Adipocyte (in vitro differentiated cells): ENCODE results near the gene COQ8B.
"Not testable (repeated sequence)": the region's sequence is repeated elsewhere in the genome, so short reads cannot be mapped to it uniquely, and the experiment has no call there.

ENCODE experiments used
- DNase-seq: peaks from one replicate; pipeline ENCODE4 v3.0.0-alpha.2; 2015; ENCODE audit warnings: low read depth
- H3K27me3 ChIP-seq: replicated peaks from 2 replicates; pipeline ENCODE4 v1.7.0; 2013; ENCODE audit warnings: mild to moderate bottlenecking, low read length, moderate library complexity; ENCODE audit not compliant: control insufficient read depth, insufficient read depth
- H3K36me3 ChIP-seq: 2 replicates; pipeline ENCODE4 v1.7.0; 2013; ENCODE audit warnings: low read length, mild to moderate bottlenecking, moderate library complexity; ENCODE audit not compliant: control insufficient read depth, insufficient read depth, severe bottlenecking
- H3K4me1 ChIP-seq: 2 replicates; pipeline ENCODE4 v1.7.0; 2013; ENCODE audit warnings: mild to moderate bottlenecking, low read length, moderate library complexity; ENCODE audit not compliant: control insufficient read depth, insufficient read depth
- H3K4me3 ChIP-seq: 2 replicates; pipeline ENCODE4 v1.7.0; 2013; ENCODE audit warnings: mild to moderate bottlenecking, low read length, moderate library complexity
- H3K9ac ChIP-seq: 2 replicates; pipeline ENCODE4 v1.7.0; 2013; ENCODE audit warnings: mild to moderate bottlenecking, low read length, moderate library complexity
- H3K9me3 ChIP-seq: 2 replicates; pipeline ENCODE4 v1.7.0; 2013; ENCODE audit warnings: mild to moderate bottlenecking, low read length, moderate library complexity; ENCODE audit not compliant: control insufficient read depth

COQ8B gene

GRCh38 chr19:40716482-40717324 is at the start of gene COQ8B, which contains the start of gene ITPKC:
Gene COQ8B (minus strand): TSS chr19:40716886. CDS start chr19:40714632, 2,254 bp downstream.
Gene ITPKC (plus strand): TSS chr19:40717112. CDS start chr19:40717136, 24 bp downstream.
- H3K9ac ChIP-seq: peak within 1 kb of the TSS; percentile 100
- peaks cover 4% of the 10 kb centered on the region for H3K36me3 ChIP-seq
- H3K9me3 ChIP-seq: no peaks in the 10 kb centered on the region
- peaks cover 27% of the 10 kb centered on the region for H3K4me1 ChIP-seq
- DNase-seq: peak; percentile 100
- H3K4me3 ChIP-seq: peak within 1 kb of the TSS; percentile 98
- H3K27me3 ChIP-seq: no peaks in the 10 kb centered on the region

GRCh38 chr19:40766385-40766784 is 49.7 kb upstream of the COQ8B start:
- peaks cover 50% of the 10 kb centered on the region for H3K36me3 ChIP-seq
- H3K9me3 ChIP-seq, DNase-seq, H3K4me1 ChIP-seq, H3K4me3 ChIP-seq, H3K9ac ChIP-seq, H3K27me3 ChIP-seq: not testable (repeated sequence)

DNA sequence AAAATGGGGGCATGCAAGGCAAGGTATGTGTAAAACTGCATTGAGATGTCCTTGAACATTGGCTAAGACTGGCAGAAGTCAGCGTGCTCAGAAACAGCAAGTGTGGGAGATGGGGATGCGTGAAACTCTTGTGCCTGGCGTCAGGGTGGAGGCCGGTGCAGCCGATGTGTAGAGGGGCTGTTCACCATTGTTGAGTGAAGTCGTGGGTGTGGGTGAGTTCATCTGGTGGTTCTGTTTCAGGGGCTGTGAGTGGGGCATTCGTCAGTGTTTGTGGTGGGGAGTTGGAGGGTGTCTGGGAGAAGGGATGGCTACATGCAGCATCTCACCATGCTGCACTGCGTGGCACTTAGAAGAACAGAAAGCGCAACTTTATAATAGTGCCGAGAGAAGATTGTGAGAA is 47.3 kb upstream of the COQ8B start:
- no peaks in the 10 kb centered on the region for H3K4me1 ChIP-seq
- no peak overlapping the region for H3K4me3 ChIP-seq
- H3K27me3 ChIP-seq: no peaks in the 10 kb centered on the region
- H3K9me3 ChIP-seq: no peaks in the 10 kb centered on the region
- no peak overlapping the region for H3K9ac ChIP-seq
- DNase-seq: no peak
- peaks cover 75% of the 10 kb centered on the region for H3K36me3 ChIP-seq

DNA sequence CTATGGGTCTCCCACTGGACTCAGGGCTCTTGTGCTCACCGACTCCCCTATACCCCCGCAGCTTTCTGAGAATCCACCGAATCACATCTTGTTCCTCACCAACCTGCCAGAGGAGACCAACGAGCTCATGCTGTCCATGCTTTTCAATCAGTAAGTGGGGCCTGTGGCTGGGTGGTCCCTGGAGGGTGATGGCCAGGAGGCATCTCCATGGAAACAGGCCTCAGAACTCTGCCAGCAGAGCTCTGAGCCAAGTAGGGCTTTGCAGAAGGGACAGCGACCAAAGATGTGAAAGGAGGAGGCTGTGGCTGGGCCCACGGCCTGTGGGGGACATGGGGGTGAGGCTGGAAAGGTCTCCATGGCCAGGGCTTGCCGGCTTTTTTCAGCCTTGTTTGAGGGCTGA is 46.8 kb upstream of the COQ8B start:
- no peak overlapping the region for H3K9ac ChIP-seq
- H3K36me3 ChIP-seq: peaks cover 77% of the 10 kb centered on the region
- no peak overlapping the region for H3K4me3 ChIP-seq
- H3K27me3 ChIP-seq: no peaks in the 10 kb centered on the region
- no peaks in the 10 kb centered on the region for H3K4me1 ChIP-seq
- no peak for DNase-seq
- no peaks in the 10 kb centered on the region for H3K9me3 ChIP-seq

- Histone ChIP-seq H3K9ac (no peak overlapping the region), H3K4me3 (no peak overlapping the region), H3K9me3 (no peaks in the 10 kb centered on the region), H3K36me3 (peaks cover 83% of the 10 kb centered on the region), H3K4me1 (no peaks in the 10 kb centered on the region), H3K27me3 (no peaks in the 10 kb centered on the region)
- no peak for DNase-seq
Measured at GRCh38 chr19:40762754-40763470, 46.2 kb upstream of the COQ8B start.

GRCh38 chr19:40759352-40759751 is 42.7 kb upstream of the COQ8B start:
- H3K4me3 ChIP-seq: no peak overlapping the region
- H3K9me3 ChIP-seq: no peaks in the 10 kb centered on the region
- H3K4me1 ChIP-seq: peaks cover 16% of the 10 kb centered on the region
- no peak for DNase-seq
- no peaks in the 10 kb centered on the region for H3K27me3 ChIP-seq
- peaks cover 78% of the 10 kb centered on the region for H3K36me3 ChIP-seq
- no peak overlapping the region for H3K9ac ChIP-seq

DNA sequence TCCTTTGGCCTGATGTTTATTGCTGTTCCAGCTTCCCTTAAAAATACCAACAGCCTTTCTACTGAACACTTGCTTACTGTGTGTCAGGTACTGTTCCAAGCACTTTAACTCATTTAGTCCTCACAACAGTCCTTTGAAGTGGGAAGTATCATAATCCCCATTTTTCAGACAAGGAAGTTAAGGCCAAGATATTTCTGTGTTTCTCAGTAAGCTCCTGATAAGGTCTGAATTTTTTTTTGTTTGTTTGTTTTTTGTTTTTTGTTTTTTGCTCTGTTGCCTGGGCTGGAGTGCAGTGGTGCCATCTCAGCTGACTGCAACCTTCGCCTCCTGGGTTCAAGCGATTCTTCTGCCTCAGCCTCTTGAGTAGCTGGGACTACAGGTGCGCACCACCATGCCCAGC is 41.8 kb upstream of the COQ8B start:
- DNase-seq: no peak
- Histone ChIP-seq H3K4me3 (no peak overlapping the region), H3K9ac (no peak overlapping the region), H3K4me1 (peaks cover 18% of the 10 kb centered on the region), H3K36me3 (peaks cover 70% of the 10 kb centered on the region), H3K9me3 (no peaks in the 10 kb centered on the region), H3K27me3 (no peaks in the 10 kb centered on the region)

GRCh38 chr19:40756502-40757110 is 39.9 kb upstream of the COQ8B start:
- peaks cover 51% of the 10 kb centered on the region for H3K36me3 ChIP-seq
- no peaks in the 10 kb centered on the region for H3K9me3 ChIP-seq
- no peak overlapping the region for H3K9ac ChIP-seq
- H3K4me3 ChIP-seq: no peak overlapping the region
- no peaks in the 10 kb centered on the region for H3K27me3 ChIP-seq
- peaks cover 21% of the 10 kb centered on the region for H3K4me1 ChIP-seq
- no peak for DNase-seq

DNA sequence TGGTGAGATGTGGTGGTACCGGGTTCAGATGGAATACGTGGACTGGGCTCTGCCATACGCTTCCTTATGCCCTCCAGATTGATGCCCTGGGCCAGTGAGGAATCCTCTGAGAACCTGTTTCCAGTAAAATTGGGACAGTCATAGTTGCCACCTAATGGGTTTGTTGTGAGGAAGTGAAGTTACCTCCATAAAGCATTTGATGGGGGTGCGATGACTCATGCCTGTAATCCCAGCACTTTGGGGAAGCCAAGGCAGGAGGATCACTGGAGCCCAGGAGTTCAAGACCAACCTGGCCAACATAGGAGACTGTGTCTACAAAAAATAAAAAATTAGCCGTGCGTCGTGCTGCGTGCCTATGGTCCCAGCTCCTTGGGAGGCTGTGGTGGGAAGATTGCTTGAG is 39.1 kb upstream of the COQ8B start:
- Histone ChIP-seq H3K4me1 (peaks cover 21% of the 10 kb centered on the region), H3K36me3 (peaks cover 43% of the 10 kb centered on the region), H3K27me3 (no peaks in the 10 kb centered on the region), H3K9ac (no peak overlapping the region), H3K4me3 (no peak overlapping the region), H3K9me3 (no peaks in the 10 kb centered on the region)
- DNase-seq: no peak

DNA sequence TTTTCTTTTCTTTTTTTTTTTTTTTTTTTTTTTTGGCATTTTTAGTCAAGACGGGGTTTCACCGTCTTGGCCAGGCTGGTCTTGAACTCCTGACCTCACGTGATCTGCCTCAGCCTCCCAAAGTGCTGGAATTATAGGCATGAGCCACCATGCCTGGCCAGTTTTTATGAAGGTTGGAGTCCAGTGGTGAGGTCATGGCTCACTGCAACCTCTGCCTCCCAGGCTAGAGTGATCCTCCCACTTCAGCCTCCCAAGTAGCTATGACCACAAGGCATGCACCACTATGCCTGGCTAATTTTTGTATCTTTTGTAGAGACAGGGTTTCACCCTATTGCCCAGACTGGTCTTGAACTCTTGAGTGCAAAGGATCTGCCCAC is 38.5 kb upstream of the COQ8B start:
- Histone ChIP-seq H3K9me3 (no peaks in the 10 kb centered on the region), H3K27me3 (no peaks in the 10 kb centered on the region), H3K4me1 (peaks cover 21% of the 10 kb centered on the region), H3K4me3 (no peak overlapping the region), H3K36me3 (peaks cover 37% of the 10 kb centered on the region), H3K9ac (no peak overlapping the region)
- DNase-seq: no peak

- Histone ChIP-seq H3K4me1 (peaks cover 25% of the 10 kb centered on the region), H3K4me3 (no peak overlapping the region), H3K27me3 (no peaks in the 10 kb centered on the region), H3K36me3 (peaks cover 32% of the 10 kb centered on the region), H3K9ac (peak overlapping the region; percentile 24), H3K9me3 (no peaks in the 10 kb centered on the region)
- DNase-seq: no peak
Measured at GRCh38 chr19:40754611-40755247, 38.0 kb upstream of the COQ8B start.
